ENCODE measurements around the gene AGAP1. TPM values are rescaled to one million over a fixed set of nuclear protein-coding genes. Genes with fewer than 3 reads are reported as not detected.

AGAP1 gene
- total RNA-seq, 1 experiment from 2014 or later, result 14.8 TPM

DNA sequence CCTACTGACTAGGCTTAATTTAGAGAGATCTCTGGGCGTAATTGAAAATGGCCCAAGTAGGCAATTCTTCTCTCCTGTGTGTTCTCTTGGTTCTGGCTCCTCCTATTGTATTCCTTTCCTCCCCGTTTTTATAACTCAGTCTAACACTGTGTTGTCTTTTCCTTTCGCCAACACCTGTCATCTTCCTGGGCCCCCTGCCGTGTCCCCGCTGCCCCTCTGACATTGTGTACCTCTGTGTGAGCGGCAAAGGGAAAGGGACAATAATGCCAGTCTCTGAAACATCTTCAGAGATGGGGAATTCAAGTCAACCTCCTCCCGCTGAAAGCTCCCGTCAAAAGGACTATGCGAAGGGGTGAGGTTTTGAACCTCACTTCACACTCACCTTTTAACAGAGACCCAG is 463.4 kb downstream of the AGAP1 start:
- DNase-seq (ENCODE audit: low read depth), result no peak

DNA sequence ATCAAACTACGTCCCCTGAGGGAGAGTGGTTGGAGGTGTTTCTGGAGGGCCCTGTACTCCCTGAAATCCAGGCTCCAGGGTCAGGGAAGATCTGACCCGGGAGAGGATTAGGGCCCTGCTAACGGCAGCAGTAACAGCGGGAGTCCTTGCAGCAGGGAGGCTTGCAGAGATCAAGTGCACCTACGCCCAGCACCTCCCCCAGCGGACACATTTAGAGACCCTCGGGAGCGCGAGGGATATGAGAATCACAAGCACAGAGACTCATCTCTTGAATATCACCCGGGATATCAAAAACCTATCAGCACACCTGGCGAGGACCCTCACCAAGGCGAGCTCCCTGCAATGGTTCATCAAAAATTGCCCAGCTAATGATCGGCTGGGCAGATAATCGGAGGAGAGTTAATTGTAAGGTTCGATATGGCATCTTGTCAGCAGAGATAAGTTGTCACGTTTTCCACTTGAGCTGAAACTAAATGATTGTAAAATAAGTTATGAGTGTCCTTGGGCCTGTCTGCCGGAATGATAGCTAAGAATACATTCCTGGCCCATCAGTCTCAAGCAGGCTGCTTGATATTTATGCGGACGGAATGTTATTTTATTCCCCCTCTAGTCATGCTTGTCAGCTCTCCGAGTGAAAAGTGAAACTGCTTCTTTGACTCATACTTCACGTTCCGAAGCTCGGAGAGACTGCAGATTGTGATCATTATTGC is 464.5 kb downstream of the AGAP1 start:
- no peak for DNase-seq (ENCODE audit: low read depth)

- DNase-seq (ENCODE audit: low read depth), result no peak
Observed at GRCh38 chr2:235958931-235959410, 465.1 kb downstream of the AGAP1 start.

DNA sequence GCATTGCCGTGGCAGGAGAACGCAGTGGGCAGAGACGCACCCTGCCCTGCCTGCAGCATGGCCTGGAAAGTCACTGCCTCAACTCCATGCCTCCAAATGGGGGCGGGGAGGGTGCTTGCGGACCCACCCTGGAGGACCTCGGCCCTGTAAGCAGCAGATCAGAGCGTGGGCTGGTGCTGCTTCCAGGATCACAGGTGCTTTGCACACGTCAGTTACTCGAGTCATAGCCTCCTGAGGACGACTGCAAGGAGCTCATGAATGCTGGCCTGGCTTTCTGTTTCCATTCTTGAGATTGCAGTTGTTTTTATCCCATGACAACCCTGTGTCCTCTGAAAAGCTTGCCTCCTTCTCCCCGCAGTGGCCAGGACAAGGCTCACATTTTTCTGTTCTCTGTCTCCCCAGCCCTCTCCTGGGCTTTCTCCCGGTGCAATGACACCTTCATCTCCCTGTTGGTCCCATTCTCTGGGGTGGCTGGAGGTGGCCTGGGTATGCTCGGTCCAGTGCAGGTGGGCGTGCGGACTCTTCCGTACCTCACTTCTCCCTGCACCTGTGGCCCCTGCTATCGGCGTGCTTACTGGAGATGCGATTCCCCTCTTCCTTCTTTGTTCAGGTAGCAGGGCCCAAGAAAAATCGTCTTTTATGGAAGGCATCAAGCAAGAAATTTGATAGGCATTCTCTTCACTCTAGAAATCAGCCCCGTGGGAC is 466.3 kb downstream of the AGAP1 start:
- no peak for DNase-seq (ENCODE audit: low read depth)

- no peak for DNase-seq (ENCODE audit: low read depth)
Observed at GRCh38 chr2:235960716-235961640, 467.1 kb downstream of the AGAP1 start.

DNA sequence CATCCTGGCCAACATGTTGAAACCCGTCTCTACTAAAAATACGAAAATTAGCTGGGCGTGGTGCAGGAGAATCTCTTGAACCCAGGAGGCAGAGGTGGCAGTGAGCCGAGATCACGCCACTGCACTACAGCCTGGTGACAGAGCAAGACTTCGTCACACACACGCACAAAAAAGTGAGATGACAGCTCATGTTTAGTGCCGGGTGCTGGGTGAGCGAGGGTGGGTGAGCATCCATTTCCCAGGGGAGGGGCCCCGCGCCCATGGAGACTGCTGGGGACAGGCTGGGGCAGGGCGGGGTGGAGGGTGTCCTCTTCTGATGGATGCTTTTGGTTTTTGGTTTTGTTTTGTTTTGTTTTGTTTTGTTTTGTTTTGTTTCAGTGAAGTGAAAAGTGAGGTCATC is 467.9 kb downstream of the AGAP1 start:
- DNase-seq (ENCODE audit: low read depth), result no peak

- DNase-seq (ENCODE audit: low read depth), result no peak
Observed at GRCh38 chr2:235963853-235964577, 470.2 kb downstream of the AGAP1 start.

GRCh38 chr2:235964787-235965390 is 471.0 kb downstream of the AGAP1 start:
- DNase-seq (ENCODE audit: low read depth), result no peak

DNA sequence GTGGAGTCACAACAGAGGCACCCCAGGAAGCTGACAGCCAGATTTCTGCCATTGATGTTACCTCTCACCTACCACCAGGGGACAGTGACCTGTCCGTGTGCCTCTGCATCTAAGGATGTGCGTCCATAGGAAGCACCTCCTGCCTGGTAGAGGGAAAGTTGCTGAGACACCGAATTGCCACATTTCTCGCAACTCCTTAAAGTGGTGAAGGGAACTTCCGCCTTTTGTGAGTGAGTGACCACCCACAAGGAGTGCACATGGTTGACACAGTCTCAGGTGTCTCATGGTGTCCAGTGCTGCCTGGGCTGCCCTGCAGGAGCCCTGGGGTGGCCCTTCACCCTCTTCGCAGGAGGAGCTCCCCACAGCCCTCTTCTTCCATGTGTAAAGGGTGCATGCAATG is 472.6 kb downstream of the AGAP1 start:
- DNase-seq (ENCODE audit: low read depth), result no peak

- no peak for DNase-seq (ENCODE audit: low read depth)
Observed at GRCh38 chr2:235966932-235967757, 473.3 kb downstream of the AGAP1 start.

DNA sequence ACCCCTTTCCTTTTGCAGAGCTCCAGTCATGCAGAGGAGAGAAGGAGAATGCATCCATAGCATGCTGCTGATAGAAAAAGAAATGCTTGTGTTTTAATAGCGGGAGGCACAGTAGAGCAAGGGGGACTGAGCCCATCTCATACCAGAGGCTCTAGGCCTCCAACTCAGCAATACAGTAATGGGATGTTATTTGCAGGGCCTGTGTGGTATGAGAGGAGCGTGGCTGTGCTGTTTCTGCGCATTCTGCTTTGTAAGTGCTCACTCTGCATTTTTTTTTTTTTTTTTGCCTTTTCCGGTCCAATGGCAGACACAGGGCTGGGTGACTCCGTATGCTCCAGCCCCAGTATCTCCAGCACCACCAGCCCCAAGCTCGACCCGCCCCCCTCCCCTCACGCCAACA is 474.3 kb downstream of the AGAP1 start:
- no peak for DNase-seq (ENCODE audit: low read depth)

GRCh38 chr2:235968616-235969324 is 474.9 kb downstream of the AGAP1 start:
- no peak for DNase-seq (ENCODE audit: low read depth)

DNA sequence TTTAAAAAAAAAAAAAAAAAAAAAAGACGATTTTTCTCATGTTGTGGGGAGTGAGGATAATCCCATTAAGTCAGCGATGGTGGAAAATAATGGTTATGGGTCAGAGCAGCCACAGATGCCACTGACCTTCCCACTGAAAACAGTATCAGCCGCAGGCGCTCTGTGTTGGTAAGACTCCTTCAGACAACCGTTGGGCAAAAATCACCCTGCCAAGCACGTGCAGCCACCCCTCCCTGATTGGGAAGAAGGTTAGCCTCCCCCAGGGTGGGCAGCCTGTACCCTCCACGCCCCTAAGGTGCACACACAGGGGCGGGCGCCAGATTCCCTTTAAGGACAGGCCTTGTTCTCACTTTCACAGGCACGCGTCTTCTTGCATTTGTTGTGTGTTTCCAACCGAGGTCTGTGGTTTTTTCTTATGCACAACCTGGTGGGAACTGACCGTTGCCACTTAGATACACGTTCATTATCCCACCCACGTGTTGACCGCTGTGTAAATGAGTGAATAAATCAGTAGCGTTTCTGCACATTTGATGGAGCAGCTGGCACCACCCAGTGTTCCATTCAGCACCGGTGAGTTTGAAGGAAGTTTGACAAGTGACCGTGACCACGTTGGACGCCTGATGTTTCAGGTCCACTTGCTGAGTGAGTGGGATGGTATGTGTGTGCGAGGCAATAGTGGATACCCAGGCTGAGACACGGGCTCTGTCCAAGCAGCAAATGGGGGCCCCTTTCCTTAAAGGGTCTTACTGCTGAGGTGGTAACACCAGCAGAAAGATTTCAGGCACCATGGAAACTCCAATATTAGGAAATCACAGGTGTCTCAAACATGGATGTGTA is 476.6 kb downstream of the AGAP1 start:
- no peak for DNase-seq (ENCODE audit: low read depth)

- no peak for DNase-seq (ENCODE audit: low read depth)
Observed at GRCh38 chr2:235976516-235976915, 482.7 kb downstream of the AGAP1 start.

GRCh38 chr2:235976956-235977355 is 483.1 kb downstream of the AGAP1 start:
- no peak for DNase-seq (ENCODE audit: low read depth)

DNA sequence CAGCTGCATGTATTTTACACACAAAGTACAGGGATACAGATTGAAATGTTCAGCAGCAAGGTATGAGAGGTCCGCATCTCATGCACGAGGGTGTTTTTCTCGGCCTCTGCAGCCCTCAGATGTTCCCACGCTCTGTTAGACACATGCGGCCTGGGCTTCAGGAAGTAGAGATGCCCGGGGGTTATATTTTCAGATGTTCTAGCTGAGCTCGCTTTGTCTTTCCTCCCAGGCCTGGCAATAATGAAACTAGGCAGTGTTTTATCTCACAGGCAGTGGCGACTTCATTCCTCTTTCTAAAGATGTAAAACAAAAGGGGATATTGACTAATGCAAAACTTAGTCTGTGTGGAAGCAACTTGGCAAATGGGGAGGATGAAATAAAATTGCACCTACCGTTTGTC is 483.6 kb downstream of the AGAP1 start:
- DNase-seq (ENCODE audit: low read depth), result no peak

DNA sequence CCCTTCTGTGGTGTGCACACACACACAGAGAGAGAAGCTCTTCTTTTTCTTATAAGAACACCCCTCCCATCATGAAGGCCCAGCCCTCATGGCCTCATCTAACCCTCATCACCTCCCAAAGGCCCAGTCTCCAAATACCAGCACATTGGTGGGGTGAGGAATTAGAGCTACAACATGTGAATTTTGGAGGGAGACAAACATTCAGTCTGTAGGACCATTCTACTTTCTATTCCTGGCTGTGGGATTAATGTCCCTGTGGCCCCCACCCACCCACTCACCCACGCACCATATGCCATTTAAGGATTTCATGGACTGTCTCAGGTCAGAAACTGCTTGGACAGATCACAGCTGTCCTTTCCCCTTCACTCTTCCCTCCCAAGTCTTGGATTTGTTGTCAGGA is 484.2 kb downstream of the AGAP1 start:
- no peak for DNase-seq (ENCODE audit: low read depth)

DNA sequence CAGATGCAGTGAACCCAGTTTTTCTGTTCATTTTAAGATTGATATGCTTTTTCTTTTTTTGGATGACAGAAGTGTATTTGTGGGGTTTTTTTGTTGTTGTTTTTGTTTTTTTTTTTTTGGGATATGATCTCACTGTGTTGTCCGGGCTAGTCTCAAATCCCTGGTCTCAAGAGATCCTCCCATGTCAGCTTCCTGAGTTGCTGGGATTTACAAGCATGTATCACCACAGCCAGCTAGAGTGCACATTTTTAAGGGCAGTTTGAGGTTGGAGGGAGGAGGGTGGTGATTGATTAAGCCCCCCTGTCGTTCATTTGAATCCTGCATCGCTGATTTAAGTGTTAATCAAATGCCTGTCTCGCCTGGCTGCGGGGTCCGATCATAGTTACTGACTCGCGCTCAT is 485.2 kb downstream of the AGAP1 start:
- no peak for DNase-seq (ENCODE audit: low read depth)

Measured in HT1080 (cell line).